A549 (cell line): ENCODE data around the gene SMARCAL1. TPM values are rescaled to one million over a fixed set of nuclear protein-coding genes. Genes with fewer than 3 reads are reported as not detected.

Experiments
- ATAC-seq, 2 experiments: fragments of 200-7000 bp in 1 of 2; fragments of >200 bp in 1 of 2; cut with Nextera tagmentation in 1 of 2; cut with Tn5 transposase in 1 of 2; 3 replicates each; pipeline versions ENCODE4 v1.8.0 to v1.9.1; 2018 to 2020; ENCODE audit warnings: mild to moderate bottlenecking in 1 of 2, moderate library complexity in 1 of 2
- CTCF ChIA-PET: fragments of 300-600 bp; sonication (Branson Sonifier 250); formaldehyde crosslinking; extraction: SDS; loops from one replicate; lab custom pipeline; 2021; ENCODE audit warnings: antibody characterized with exemption, inconsistent platforms; lab: Yijun Ruan, JAX
- POLR2A ChIA-PET: fragments of 350-600 bp; formaldehyde crosslinking; extraction: SDS; loops from one replicate; lab custom pipeline; 2021; ENCODE audit warnings: antibody characterized with exemption, inconsistent platforms; lab: Yijun Ruan, JAX
- DNase-seq, 2 experiments: peaks; one replicate each; pipeline versions ENCODE4 v3.0.0 to v3.0.0-alpha.2; 2011 to 2016; ENCODE audit warnings: low read depth in 1 of 2, low spot score in 1 of 2
- FAIRE-seq: peaks from 2 replicates; lab custom pipeline; 2011; peaks lifted over from hg19 to GRCh38; lab: Jason Lieb, UNC
- H3K27ac ChIP-seq, 2 experiments: fragments of >200 bp; sonication (Bioruptor Twin); formaldehyde crosslinking; 3 replicates each; pipeline ENCODE4 v1.5.1; 2016 to 2017
- H3K4me1 ChIP-seq: fragments of >200 bp; sonication (Bioruptor Twin); formaldehyde crosslinking; 3 replicates; pipeline ENCODE4 v1.6.1; 2016
- H3K4me2 ChIP-seq: fragments of >200 bp; sonication (Bioruptor Twin); formaldehyde crosslinking; 3 replicates; pipeline ENCODE4 v1.6.1; 2016
- H3K4me3 ChIP-seq: fragments of >200 bp; sonication (Bioruptor Twin); formaldehyde crosslinking; 3 replicates; pipeline ENCODE4 v1.5.1; 2016
- H3K9me3 ChIP-seq: fragments of >200 bp; sonication (Bioruptor Twin); formaldehyde crosslinking; 3 replicates; pipeline ENCODE4 v1.6.1; 2016
- ATOH8 ChIP-seq: fragments of 250-450 bp; sonication (Bioruptor Pico); IDR thresholded peaks from 2 replicates; pipeline ENCODE4 v1.5.0; 2020; ENCODE audit warnings: low read depth, mild to moderate bottlenecking, moderate library complexity
- BHLHE40 ChIP-seq: IDR thresholded peaks from 2 replicates; pipeline ENCODE4 v1.6.1; 2012; ENCODE audit warnings: low read depth, low read length, inconsistent platforms
- CBX2 ChIP-seq: fragments of 200-600 bp; sonication (generic); IDR thresholded peaks from 2 replicates; pipeline ENCODE4 v1.6.1; 2016; ENCODE audit warnings: low read depth, mild to moderate bottlenecking, borderline replicate concordance
- CEBPB ChIP-seq, 2 experiments: fragments of >200 bp in 1 of 2; sonication (Bioruptor Twin) in 1 of 2; formaldehyde crosslinking in 1 of 2; IDR thresholded peaks; 2 replicates each; pipeline ENCODE4 v1.6.1; 2012 to 2016
- E2F6 ChIP-seq: IDR thresholded peaks from 2 replicates; pipeline ENCODE4 v1.6.1; 2012; ENCODE audit warnings: low read depth, borderline replicate concordance
- EHF ChIP-seq: fragments of 250-450 bp; sonication (Bioruptor Pico); IDR thresholded peaks from 2 replicates; pipeline ENCODE4 v1.5.0; 2020; ENCODE audit warnings: mild to moderate bottlenecking
- ELK1 ChIP-seq: fragments of 150-350 bp; IDR thresholded peaks from 2 replicates; pipeline ENCODE4 v1.6.1; 2014; ENCODE audit warnings: low read depth, mild to moderate bottlenecking, low read length
- ESRRA ChIP-seq: fragments of 150-350 bp; IDR thresholded peaks from 2 replicates; pipeline ENCODE4 v1.6.1; 2014; ENCODE audit warnings: mild to moderate bottlenecking, low read length, borderline replicate concordance
- KDM5A ChIP-seq: fragments of 200-600 bp; sonication (generic); IDR thresholded peaks from 2 replicates; pipeline ENCODE4 v1.6.1; 2016; ENCODE audit warnings: antibody characterized with exemption, mild to moderate bottlenecking
- MAFK ChIP-seq: fragments of 450-650 bp; IDR thresholded peaks from 2 replicates; pipeline ENCODE4 v1.6.1; 2014; ENCODE audit not compliant: partially characterized antibody
- MAX ChIP-seq: IDR thresholded peaks from 2 replicates; pipeline ENCODE4 v1.6.1; 2012
- NR3C1 ChIP-seq: fragments of >200 bp; sonication (Bioruptor Twin); formaldehyde crosslinking; IDR thresholded peaks from 3 replicates; pipeline ENCODE4 v1.6.1; 2017
- POLR2A ChIP-seq: IDR thresholded peaks from 2 replicates; pipeline ENCODE4 v1.6.1; 2012; ENCODE audit warnings: mild to moderate bottlenecking, low read length
- RARB ChIP-seq: fragments of 250-450 bp; sonication (Bioruptor Pico); IDR thresholded peaks from 2 replicates; pipeline ENCODE4 v1.8.0; 2021; ENCODE audit warnings: mild to moderate bottlenecking, moderate library complexity
- RCOR1 ChIP-seq: fragments of 150-350 bp; IDR thresholded peaks from 2 replicates; pipeline ENCODE4 v1.6.1; 2014; ENCODE audit warnings: antibody characterized with exemption, low read length, low read depth
- RNF2 ChIP-seq: fragments of 200-600 bp; sonication (generic); IDR thresholded peaks from 2 replicates; pipeline ENCODE4 v1.6.1; 2016; ENCODE audit warnings: low read depth, mild to moderate bottlenecking, antibody characterized with exemption, moderate library complexity, borderline replicate concordance
- SMC3 ChIP-seq: fragments of >200 bp; sonication (Bioruptor Twin); formaldehyde crosslinking; IDR thresholded peaks from 3 replicates; pipeline ENCODE4 v1.6.1; 2018; ENCODE audit warnings: inconsistent platforms
- SREBF2 ChIP-seq: fragments of 450-650 bp; IDR thresholded peaks from 2 replicates; pipeline ENCODE4 v1.6.1; 2014; ENCODE audit warnings: mild to moderate bottlenecking, moderate library complexity
- TP53 ChIP-seq: fragments of 250-450 bp; sonication (Bioruptor Pico); IDR thresholded peaks from 2 replicates; pipeline ENCODE4 v1.5.0; 2021; ENCODE audit warnings: mild to moderate bottlenecking, moderate library complexity
- USF2 ChIP-seq: fragments of 450-650 bp; IDR thresholded peaks from 2 replicates; pipeline ENCODE4 v1.6.1; 2014; ENCODE audit warnings: antibody characterized with exemption
- ZFP36 ChIP-seq: fragments of 450-650 bp; IDR thresholded peaks from 2 replicates; pipeline ENCODE4 v1.6.1; 2014; ENCODE audit warnings: borderline replicate concordance; ENCODE audit not compliant: partially characterized antibody
- ZNF302 ChIP-seq: fragments of 250-450 bp; sonication (Bioruptor Pico); IDR thresholded peaks from 2 replicates; pipeline ENCODE4 v1.9.0; 2021; ENCODE audit warnings: inconsistent platforms, mild to moderate bottlenecking, moderate library complexity
- ZSCAN20 ChIP-seq: fragments of 250-450 bp; sonication (Bioruptor Pico); IDR thresholded peaks from 2 replicates; pipeline ENCODE4 v1.8.0; 2022; ENCODE audit warnings: mild to moderate bottlenecking, moderate library complexity
- WGBS: methylation state at CpG from one replicate; pipeline ENCODE4 v1.1.6; 2017; ENCODE audit errors: missing lambda C conversion rate; 5-methylcytosine and 5-hydroxymethylcytosine counted together
- polyA plus RNA-seq, 4 experiments: library from polyadenylated mRNA; depleted of rRNA in 3 of 4; stranded (reverse); fragments of >200 nt; fragmentation: RNase III in 1 of 4; extraction: RNeasy Plus Mini Kit Qiagen cat#74134 plus additional on column Dnase treatment in 1 of 4; gene quantifications; 2 replicates in 3 of 4; 3 replicates in 1 of 4; pipeline ENCODE4 v1.2.3, GENCODE V29; 2011 to 2017

The SMARCAL1 gene
- polyA plus RNA-seq, 2 of the 4 experiments (the other 2 are of a cell fraction) = 18.4 to 28.7 TPM

- H3K4me3 ChIP-seq = no peak overlapping the region
- no peak overlapping the region for H3K4me2 ChIP-seq
- WGBS = 77% methylated on average over 12 of the region's 12 CpGs
- TF ChIP-seq CBX2 = no peak
- TF ChIP-seq SMC3 = no peak
- no peak for TF ChIP-seq ZNF302 (CRISPR knock-in tag)
- TF ChIP-seq MAFK = no peak
- TF ChIP-seq ZSCAN20 (CRISPR knock-in tag) = no peak
- no peak for TF ChIP-seq NR3C1
- no peak for TF ChIP-seq CEBPB (IDR thresholded peaks at IDR 0.05)
- no peak for TF ChIP-seq RCOR1
- TF ChIP-seq ATOH8 (CRISPR knock-in tag) = no peak
- no peak for TF ChIP-seq EHF
- TF ChIP-seq TP53 (CRISPR knock-in tag) = no peak
- no peak for TF ChIP-seq RNF2
- no peak for TF ChIP-seq ESRRA
- no peak for TF ChIP-seq POLR2A
- TF ChIP-seq USF2 = no peak
- no peak for TF ChIP-seq ELK1
- no peak for TF ChIP-seq ZFP36
- TF ChIP-seq E2F6 = no peak
- TF ChIP-seq SREBF2 = no peak
- TF ChIP-seq KDM5A = no peak
- H3K9me3 ChIP-seq = no peaks in the 10 kb centered on the region
- FAIRE-seq = no peak
- POLR2A ChIA-PET = no interaction called here
- H3K27ac ChIP-seq = no peak overlapping the region
- no peak for ATAC-seq
- H3K4me1 ChIP-seq = 0 out of 3 replicates have a peak, but pooled peaks cover 4% of the 10 kb centered on the region
- CTCF ChIA-PET = no interaction called here
- DNase-seq = no peak
Measured at GRCh38 chr2:216392945-216393840, 19.1 kb upstream of the SMARCAL1 start.

- CTCF ChIA-PET = interaction anchor here (1.1 kb wide), 1 partner anchor 9 kb away, joined by 3 read pairs; no protein-coding TSS in a partner anchor
- no peak for DNase-seq
- no peak overlapping the region for H3K4me2 ChIP-seq
- H3K9me3 ChIP-seq = no peaks in the 10 kb centered on the region
- H3K27ac ChIP-seq = no peak overlapping the region
- no peak for TF ChIP-seq RARB (CRISPR knock-in tag)
- no peak for TF ChIP-seq MAX
- TF ChIP-seq SREBF2 = no peak
- TF ChIP-seq BHLHE40 = no peak
- TF ChIP-seq, all 56 proteins: peak for 0
- FAIRE-seq (no peak), ATAC-seq (no peak)
- Histone ChIP-seq H3K4me1 (0 out of 3 replicates have a peak, but pooled peaks cover 4% of the 10 kb centered on the region), H3K4me3 (no peak overlapping the region)
- 97% methylated on average over 6 of the region's 6 CpGs for WGBS
- POLR2A ChIA-PET = no interaction called here
Measured at GRCh38 chr2:216394881-216395280, 17.4 kb upstream of the SMARCAL1 start.
